ENCODE results near the gene SRGAP2C.
"Not testable (repeated sequence)": the region's sequence is repeated elsewhere in the genome, so short reads cannot be mapped to it uniquely, and the experiment has no call there.

GRCh38 chr1:121165296-121165695 is 19.5 kb upstream of the SRGAP2C start:
- TF ChIP-seq, protein P1, sequence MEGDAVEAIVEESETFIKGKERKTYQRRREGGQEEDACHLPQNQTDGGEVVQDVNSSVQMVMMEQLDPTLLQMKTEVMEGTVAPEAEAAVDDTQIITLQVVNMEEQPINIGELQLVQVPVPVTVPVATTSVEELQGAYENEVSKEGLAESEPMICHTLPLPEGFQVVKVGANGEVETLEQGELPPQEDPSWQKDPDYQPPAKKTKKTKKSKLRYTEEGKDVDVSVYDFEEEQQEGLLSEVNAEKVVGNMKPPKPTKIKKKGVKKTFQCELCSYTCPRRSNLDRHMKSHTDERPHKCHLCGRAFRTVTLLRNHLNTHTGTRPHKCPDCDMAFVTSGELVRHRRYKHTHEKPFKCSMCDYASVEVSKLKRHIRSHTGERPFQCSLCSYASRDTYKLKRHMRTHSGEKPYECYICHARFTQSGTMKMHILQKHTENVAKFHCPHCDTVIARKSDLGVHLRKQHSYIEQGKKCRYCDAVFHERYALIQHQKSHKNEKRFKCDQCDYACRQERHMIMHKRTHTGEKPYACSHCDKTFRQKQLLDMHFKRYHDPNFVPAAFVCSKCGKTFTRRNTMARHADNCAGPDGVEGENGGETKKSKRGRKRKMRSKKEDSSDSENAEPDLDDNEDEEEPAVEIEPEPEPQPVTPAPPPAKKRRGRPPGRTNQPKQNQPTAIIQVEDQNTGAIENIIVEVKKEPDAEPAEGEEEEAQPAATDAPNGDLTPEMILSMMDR (IDR thresholded peaks at IDR 0.05 in 4 of 5, conservative IDR thresholded peaks at IDR 0.05 in 1 of 5), result not testable (repeated sequence)
- not testable (repeated sequence) for TF ChIP-seq POLR2A (IDR thresholded peaks at IDR 0.05)

Measured in gastrocnemius medialis (tissue), 4 donors.